NCI-H146 treated with DMSO at 0.1 percent for 48 hours (cell line): ENCODE results near the gene PRDM15.

Experiments
- DNase-seq: peaks from one replicate; lab custom pipeline; 2025; ENCODE audit not compliant: unreplicated experiment; lab: John Stamatoyannopoulos, UW

The PRDM15 gene

GRCh38 chr21:41827951-41828883 is 50.9 kb downstream of the PRDM15 start:
- no peak for DNase-seq

GRCh38 chr21:41825881-41826280 is 53.3 kb downstream of the PRDM15 start:
- no peak for DNase-seq

GRCh38 chr21:41825216-41825615 is 53.9 kb downstream of the PRDM15 start:
- no peak for DNase-seq

- no peak for DNase-seq
Measured at GRCh38 chr21:41824466-41825207, 54.5 kb downstream of the PRDM15 start.

GRCh38 chr21:41823906-41824305 is 55.2 kb downstream of the PRDM15 start:
- DNase-seq: no peak

GRCh38 chr21:41823166-41823565 is 56.0 kb downstream of the PRDM15 start:
- no peak for DNase-seq

- DNase-seq: no peak
Measured at GRCh38 chr21:41821756-41822431, 57.2 kb downstream of the PRDM15 start.

- DNase-seq: no peak
Measured at GRCh38 chr21:41821081-41821755, 57.9 kb downstream of the PRDM15 start.

GRCh38 chr21:41820384-41821080 is 58.6 kb downstream of the PRDM15 start:
- DNase-seq: no peak

- DNase-seq: no peak
Measured at GRCh38 chr21:41819856-41820281, 59.3 kb downstream of the PRDM15 start.

GRCh38 chr21:41819236-41819855 is 59.8 kb downstream of the PRDM15 start:
- no peak for DNase-seq

- DNase-seq: no peak
Measured at GRCh38 chr21:41817877-41818855, 61.0 kb downstream of the PRDM15 start.

- DNase-seq: no peak
Measured at GRCh38 chr21:41817228-41817627, 61.9 kb downstream of the PRDM15 start.

GRCh38 chr21:41816583-41817165 is 62.5 kb downstream of the PRDM15 start:
- no peak for DNase-seq

- DNase-seq: no peak
Measured at GRCh38 chr21:41815652-41816582, 63.2 kb downstream of the PRDM15 start.

GRCh38 chr21:41813226-41813625 is 65.9 kb downstream of the PRDM15 start:
- DNase-seq: no peak

- DNase-seq: no peak
Measured at GRCh38 chr21:41812679-41813078, 66.5 kb downstream of the PRDM15 start.
